Measurements from ENCODE around the gene GFRA4.

Gene GFRA4

DNA sequence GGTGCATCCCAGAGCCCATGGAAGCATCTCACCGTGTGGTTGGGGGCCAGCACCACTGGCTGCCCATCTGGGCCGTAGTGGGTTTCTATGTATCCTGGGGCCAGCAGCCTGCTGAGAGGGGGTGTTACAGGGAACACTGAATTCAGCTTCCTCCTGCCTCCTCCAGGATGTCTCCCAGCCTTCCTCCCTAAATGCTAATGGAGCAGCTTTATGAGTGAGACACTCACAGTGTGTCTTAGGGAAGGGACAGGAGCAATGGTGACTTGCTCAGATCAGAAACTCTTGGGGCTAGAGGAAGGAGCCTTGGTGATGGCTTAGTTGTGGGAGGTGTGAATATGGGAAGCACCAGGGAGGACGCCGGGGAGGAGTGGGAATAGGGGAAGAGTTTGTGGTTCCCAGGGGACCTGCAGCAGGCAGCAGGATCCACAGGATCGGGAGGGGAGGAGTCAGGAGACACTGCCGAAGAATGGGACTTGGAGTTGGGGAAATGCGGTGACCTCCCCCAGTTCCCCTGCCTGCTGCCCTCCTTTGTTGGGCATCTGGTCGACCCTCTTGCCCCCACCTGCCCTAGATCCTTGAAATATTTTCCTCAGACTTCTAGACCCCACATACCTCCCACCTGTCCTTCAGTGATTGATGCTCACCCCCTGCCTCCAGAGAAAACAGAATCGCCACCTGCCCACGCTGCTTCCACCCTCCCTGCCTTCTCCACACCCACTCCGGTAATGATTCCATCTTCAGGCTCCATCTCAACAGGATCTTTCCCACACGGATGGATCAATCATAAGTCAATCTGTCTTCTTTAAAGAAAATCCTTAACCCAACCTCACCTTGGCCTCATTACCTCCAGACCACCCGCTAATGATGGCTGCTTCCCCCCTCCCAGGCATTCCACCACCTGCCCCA is 12.0 kb upstream of the GFRA4 start:
- FAIRE-seq (no peak), DNase-seq (ENCODE audit: extremely low spot score, insufficient read length, low read depth) (no peak)

- DNase-seq (ENCODE audit: extremely low spot score, insufficient read length, low read depth) = no peak
- no peak for FAIRE-seq
Measured at GRCh38 chr20:3674447-3674846, 11.2 kb upstream of the GFRA4 start.

DNA sequence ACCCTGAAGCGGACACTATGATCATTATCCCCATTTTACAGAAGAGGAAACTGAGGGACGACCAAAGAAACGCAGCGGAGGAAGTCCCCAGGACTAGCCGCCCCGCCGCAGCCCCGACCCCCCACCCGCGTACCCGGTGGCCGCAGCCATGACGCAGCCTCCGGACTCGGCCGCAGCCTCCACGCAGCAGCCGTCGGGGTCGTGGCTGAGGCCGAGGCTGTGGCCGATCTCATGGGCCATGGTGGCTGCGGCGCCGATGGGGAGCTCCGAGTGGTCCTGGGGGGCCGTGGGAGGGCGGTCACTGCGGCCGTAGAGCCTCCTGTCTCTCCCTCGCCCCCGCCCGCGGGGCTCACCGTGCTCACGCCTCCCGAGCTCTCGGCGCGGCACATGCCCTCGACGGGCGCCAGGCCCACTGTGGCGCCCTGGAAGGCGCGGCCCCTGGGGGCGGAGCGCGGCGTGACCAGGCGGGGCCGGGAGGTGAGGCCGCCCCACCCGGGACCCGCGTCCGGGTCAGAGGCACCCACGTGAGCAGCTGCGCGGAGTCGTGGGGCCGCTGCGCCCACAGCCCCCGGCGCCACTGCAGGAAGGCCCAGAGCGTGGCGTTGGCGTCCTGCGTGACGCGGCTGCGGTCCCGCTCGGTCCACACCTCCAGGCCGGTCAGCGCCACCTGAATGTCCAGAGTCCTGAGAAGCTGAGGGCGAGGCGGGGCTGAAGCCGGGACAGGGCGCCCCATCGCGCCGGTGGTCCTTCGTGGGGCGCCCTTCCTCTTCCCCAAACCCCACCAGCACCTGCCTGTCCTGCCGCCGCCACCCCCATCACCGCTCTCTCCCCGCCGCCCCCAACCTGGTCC is 10.2 kb upstream of the GFRA4 start:
- DNase-seq (ENCODE audit: extremely low spot score, insufficient read length, low read depth) (no peak), FAIRE-seq (no peak)

GRCh38 chr20:3672547-3673171 is 9.5 kb upstream of the GFRA4 start:
- no peak for FAIRE-seq
- no peak for DNase-seq (ENCODE audit: extremely low spot score, insufficient read length, low read depth)

DNA sequence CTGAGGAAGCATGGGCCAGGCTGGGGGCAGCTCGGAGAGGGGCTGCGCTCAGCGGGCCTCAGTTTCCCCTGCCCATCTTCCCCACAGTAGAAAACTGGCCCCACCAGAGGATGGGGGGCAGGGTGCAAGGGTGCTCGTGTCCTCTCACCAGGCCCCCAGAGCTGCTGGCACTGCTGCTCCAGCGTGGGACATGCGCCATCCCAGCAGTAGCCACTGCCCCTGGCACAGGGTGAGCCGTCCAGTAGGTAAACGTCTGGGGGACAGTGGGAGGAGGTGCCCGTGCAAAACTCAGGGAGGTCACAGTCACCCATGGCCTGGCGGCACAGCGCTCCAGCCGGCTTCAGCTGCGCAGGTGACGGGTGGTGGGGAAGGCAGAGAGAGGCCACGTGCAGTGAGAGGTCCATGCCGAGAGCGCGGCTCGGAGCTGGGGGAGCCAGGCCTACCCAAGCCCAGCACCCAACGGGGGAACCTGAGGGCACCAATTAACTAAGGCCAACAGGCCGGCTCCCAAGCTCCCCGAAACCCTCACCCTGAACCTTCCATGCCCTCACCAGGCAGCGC is 8.9 kb upstream of the GFRA4 start:
- DNase-seq (ENCODE audit: extremely low spot score, insufficient read length, low read depth) (no peak), FAIRE-seq (no peak)

DNA sequence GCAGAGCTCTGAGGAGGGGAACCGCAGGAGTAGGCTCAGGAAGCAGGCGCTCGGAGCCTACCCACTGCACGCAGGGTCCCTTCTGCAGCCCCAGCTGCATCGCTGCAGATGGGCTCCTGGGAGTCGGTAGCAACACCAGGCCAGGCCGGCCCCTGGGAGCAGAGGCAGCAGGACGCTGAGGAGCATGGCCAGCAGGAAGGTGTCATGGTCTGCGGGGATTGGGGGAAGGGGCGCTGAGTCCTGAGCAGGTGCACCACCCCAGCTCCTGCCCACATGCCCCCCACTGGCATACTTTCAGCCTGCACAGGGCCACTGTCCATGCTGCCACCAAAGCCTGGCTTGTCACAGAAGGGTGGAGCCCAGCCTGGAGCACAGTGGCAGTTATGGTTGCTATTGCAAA is 7.7 kb upstream of the GFRA4 start:
- DNase-seq (ENCODE audit: extremely low spot score, insufficient read length, low read depth) (no peak), FAIRE-seq (no peak)

DNA sequence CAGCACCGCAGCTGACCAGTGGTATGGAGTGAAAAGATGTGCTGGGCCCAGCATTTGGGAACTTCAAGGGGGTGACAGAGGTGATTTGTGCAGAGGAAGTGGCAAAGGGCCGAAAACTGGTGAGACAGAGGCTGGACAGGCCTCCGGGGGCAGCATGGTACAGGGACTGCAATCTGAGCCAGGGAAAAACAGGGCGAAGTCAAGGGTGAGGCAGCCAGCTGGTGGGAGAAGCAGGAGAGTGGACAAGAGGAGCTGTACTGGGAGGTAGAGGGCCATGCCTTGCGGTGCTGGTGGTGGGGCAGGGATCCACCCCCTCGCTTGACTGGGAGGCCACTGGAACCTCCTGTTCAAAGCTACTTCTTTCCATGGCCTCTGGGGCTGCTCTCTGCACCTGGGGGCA is 7.3 kb upstream of the GFRA4 start:
- DNase-seq (ENCODE audit: extremely low spot score, insufficient read length, low read depth) (no peak), FAIRE-seq (no peak)

DNA sequence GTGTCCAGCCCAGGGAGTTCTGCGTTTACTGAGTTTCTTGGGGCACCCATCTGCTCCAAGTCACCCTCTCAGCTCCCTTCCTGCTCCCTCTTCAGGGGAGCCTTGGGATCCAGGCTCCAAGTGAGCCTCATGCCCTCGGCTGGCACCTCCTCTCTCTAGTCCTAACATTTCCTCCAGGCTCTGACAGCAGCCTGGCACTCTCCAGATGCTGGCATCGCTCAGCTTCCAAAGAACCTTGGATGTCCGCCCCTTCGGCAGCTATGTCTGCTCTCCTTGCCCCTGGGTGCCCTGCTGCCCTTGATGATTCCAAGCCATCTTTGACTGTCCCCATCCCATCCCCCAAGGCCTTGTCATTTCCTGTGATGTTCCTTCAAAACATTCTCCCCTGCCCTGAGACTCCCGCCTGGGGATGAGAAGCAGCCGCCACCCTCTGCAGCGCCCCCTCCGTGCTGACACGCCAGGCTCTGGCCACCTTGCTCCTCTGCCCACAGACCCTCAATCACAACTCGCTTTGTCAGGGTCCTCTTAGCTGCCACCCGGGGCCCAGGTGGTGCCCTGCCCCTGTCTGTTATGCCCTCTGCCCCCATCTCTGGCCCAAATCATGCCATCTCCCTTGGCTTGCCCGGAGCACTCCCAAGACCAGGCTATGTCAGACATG is 6.6 kb upstream of the GFRA4 start:
- DNase-seq (ENCODE audit: extremely low spot score, insufficient read length, low read depth) = no peak
- FAIRE-seq = no peak

- no peak for FAIRE-seq
- no peak for DNase-seq (ENCODE audit: extremely low spot score, insufficient read length, low read depth)
Measured at GRCh38 chr20:3667434-3668037, 4.3 kb upstream of the GFRA4 start.

GRCh38 chr20:3663858-3664257 is 659 bp upstream of the GFRA4 start:
- DNase-seq (ENCODE audit: extremely low spot score, insufficient read length, low read depth) (no peak), FAIRE-seq (no peak)

DNA sequence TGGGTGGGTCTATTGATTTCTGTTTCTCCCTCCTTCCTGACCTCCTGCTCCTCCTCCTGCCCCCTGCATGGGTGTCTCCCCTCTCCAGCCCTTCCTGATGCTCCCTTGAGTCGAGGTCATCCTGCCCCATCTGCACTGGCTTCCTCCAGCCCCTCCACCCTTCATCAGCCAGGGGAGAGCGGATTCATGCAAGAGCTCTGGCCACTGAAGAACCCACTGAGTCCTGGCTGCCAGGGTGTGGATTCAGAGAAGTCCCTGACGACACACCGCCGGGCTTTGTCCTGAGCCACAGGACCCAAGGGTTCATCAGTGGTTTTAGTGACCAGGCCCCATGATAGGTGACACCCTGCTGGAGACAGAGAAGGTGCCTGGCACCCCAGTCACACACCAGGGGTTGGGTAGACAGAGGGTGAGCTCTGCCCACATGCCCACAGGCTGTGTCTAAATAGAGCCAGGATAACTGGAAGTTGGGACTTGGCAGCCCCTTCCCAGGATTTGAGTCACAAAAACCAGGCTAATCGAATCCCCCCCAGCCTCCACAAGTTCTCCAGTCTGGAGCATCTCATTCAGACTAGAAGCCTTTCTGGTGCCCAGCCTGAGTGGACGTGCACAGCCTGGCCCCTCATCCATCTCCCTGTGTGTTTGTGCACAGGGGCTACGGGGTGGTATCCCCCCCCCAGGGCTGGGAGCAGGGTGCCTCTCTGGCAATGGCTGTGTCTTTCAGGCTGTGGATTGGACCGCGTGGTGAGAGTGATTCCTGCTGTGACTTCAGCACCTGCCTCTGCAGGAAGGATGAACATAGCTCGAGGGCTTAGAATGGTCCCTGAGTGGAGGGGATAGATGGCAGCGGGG is 1.2 kb downstream of the GFRA4 start:
- FAIRE-seq (no peak), DNase-seq (ENCODE audit: extremely low spot score, insufficient read length, low read depth) (no peak)

GRCh38 chr20:3661060-3661813 is 2.0 kb downstream of the GFRA4 start:
- no peak for DNase-seq (ENCODE audit: extremely low spot score, insufficient read length, low read depth)
- no peak for FAIRE-seq

DNA sequence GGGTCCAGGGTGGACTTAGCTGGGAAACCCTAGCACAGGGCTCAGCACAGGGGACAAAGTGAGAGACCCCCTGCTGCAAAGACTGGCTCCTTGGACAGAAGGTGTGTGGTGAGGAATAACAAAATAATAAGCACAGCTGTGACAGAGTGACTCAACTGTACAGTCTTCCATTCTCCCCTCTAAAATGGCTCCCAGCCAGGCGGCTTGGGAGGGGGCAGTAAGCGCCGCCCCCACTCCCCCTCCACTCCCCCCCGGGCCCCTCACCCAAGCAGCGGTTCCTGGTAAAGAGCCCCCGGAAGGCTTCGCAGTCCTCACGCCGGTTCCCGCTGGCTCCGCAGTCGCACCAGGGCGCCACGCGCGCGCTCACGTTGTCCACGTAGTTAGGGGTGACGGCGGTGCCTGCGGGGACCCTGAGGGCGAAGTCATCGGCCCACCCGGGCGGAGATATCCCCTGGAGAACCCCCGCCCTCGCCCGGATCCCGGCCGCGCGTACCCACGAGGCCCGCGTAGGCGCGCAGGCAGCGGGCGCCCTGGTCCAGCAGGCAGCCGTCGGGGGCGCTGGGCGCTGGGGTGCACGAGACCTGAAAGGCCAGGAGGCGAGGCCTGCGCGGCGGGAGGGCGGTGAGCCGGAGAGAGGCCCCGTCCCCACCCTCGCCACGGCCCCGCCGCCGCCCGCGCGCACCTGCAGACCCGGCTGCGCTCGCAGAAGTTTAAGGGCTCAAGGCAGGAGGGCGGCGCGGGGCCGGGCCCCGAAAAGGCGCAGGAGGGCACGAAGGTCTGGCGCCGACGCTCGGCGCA is 2.7 kb downstream of the GFRA4 start:
- FAIRE-seq (no peak), DNase-seq (ENCODE audit: extremely low spot score, insufficient read length, low read depth) (no peak)

DNA sequence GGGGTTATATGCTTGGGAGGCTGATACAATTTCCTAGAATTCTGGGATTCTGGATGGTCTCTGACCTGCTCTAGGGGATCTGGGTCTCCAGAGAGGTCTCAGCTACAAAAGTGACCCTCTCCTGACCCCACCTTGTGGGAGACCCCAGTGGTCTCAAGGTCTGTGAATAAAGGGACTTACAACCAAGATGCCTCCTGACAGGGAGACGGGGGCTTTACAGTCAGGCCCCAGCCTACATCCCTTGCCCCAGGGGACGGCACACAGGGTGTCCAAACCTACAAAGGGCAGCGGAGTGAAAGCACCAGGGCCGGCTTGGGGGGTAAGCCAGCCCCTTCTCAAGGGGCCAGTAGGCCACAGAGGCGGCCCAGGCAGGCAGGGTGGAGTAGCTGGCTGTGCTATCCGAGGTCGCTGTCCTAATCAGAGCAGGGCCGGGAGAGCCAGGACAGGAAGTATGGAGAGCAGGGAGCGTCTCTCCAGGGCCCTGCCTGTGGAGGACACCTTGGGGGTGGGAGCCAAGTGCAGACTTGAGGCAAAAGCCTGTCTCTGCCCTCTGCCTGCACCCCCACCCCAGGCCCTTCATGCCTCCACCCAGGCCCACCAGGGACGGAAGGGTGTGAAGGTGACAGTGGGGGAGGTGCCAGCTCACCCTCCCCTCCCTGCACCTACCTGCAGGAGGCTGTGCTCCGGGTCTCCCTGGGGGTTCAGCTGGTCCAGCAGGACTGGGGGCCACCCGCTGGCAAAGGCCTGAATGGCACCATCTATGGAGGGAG is 3.5 kb downstream of the GFRA4 start:
- DNase-seq (ENCODE audit: extremely low spot score, insufficient read length, low read depth) (no peak), FAIRE-seq (no peak)

DNA sequence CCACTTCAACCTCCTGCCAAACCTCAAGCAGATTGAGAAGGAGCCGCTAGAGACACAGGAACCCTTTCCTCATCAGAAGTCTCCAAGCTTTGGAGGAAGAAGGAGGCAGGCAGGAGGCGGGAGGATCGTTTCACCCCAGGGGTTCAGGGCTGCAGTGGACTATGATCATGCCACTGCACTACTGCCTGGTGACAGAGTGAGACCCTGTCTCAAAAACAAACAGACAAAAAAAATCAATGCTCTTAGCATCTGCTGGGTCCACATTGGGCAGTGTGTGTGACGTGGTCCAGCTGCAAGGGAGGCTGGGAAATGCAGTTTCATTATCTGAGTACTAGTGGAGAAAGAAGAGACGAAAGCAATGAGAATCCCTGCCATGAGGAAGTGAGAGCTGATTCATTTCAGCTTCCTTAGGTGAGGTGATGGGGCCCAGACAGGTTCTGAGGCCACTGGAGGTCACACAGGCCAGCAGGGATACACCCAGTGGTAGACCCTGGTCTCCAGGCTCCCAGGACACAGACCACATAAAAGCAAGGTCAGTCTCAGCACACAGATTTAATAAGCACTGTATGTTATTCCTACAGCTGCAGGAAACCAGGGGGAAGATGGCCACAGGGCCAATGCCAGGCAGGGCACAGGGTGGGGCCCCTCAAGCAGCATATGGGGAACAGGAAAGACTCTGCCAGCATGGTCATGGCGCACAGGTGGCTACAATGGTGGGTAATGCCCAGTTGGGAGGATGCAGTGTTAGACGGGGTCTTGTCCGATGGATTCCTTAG is 4.3 kb downstream of the GFRA4 start:
- peak; percentile 72 for DNase-seq (ENCODE audit: extremely low spot score, insufficient read length, low read depth)
- FAIRE-seq = peak; percentile 95

Measured in GM18507 (cell line).